GM12892 (cell line): ENCODE results near the gene CHRM5.

Source experiments
- POLR2A ChIP-seq: IDR thresholded peaks from 2 replicates; pipeline ENCODE4 v1.6.1; 2011; ENCODE audit warnings: low read depth, low read length, control low read depth
- POLR2AphosphoS5 ChIP-seq: IDR thresholded peaks from 2 replicates; pipeline ENCODE4 v1.6.1; 2011; ENCODE audit warnings: low read depth, low read length, control low read depth
- TAF1 ChIP-seq: IDR thresholded peaks from 2 replicates; pipeline ENCODE4 v1.6.1; 2011; ENCODE audit warnings: low read depth, mild to moderate bottlenecking, control low read depth, low read length, borderline replicate concordance

DNA sequence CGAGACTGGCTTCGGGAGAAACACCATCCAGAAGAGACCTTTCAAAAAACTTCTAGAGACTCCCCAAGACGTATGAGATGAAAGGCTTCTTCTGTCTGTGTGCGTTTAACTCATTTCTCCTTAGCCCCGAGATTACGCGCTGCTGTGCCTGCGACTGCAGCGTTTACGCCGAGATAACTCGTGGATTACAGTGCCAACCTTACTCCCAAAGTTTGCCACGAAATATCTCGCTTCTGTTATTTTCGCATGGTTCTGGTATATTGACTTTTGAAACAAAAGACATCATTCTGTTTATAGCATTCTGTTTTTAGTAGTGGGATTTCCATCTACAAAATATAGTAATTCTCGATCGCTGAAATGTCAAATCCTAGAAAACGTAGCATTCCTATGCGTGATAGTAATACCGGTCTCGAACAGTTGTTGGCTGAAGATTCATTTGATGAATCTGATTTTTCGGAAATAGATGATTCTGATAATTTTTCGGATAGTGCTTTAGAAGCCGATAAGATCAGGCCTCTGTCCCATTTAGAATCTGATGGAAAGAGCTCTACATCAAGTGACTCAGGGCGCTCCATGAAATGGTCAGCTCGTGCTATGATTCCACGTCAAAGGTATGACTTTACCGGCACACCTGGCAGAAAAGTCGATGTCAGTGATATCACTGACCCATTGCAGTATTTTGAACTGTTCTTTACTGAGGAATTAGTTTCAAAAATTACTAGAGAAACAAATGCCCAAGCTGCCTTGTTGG is 134.1 kb downstream of the CHRM5 start:
- no peak for TF ChIP-seq POLR2A
- no peak for TF ChIP-seq TAF1
- no peak for TF ChIP-seq POLR2AphosphoS5
